ENCODE measurements around the gene GSC2.

The GSC2 gene

GRCh38 chr22:19133561-19133960, 16.5 kb downstream of the GSC2 start:
- no peak for DNase-seq (ENCODE audit: low spot score)

- no peak for DNase-seq (ENCODE audit: low spot score)
Measured at GRCh38 chr22:19132693-19133400, 17.2 kb downstream of the GSC2 start.

- DNase-seq (ENCODE audit: low spot score) = no peak
Measured at GRCh38 chr22:19132153-19132552, 17.9 kb downstream of the GSC2 start.

GRCh38 chr22:19131685-19132015, 18.4 kb downstream of the GSC2 start:
- DNase-seq (ENCODE audit: low spot score) = no peak

GRCh38 chr22:19130959-19131684, 19.0 kb downstream of the GSC2 start, which contains the start of gene TSSK2:
Gene TSSK2, plus strand, starts transcription at chr22:19131308. Its CDS starts 92 bp downstream, at chr22:19131400.
- DNase-seq (ENCODE audit: low spot score) = no peak

- no peak for DNase-seq (ENCODE audit: low spot score)
Measured at GRCh38 chr22:19129871-19130270, 20.2 kb downstream of the GSC2 start.

- DNase-seq (ENCODE audit: low spot score) = no peak
Measured at GRCh38 chr22:19128946-19129727, 21.0 kb downstream of the GSC2 start.

GRCh38 chr22:19128009-19128401, 22.1 kb downstream of the GSC2 start:
- DNase-seq (ENCODE audit: low spot score) = no peak

- DNase-seq (ENCODE audit: low spot score) = no peak
Measured at GRCh38 chr22:19127329-19128008, 22.6 kb downstream of the GSC2 start.

GRCh38 chr22:19126309-19127273, 23.5 kb downstream of the GSC2 start:
- DNase-seq (ENCODE audit: low spot score) = no peak

GRCh38 chr22:19125474-19126308, 24.4 kb downstream of the GSC2 start:
- DNase-seq (ENCODE audit: low spot score) = no peak

- DNase-seq (ENCODE audit: low spot score) = no peak
Measured at GRCh38 chr22:19125011-19125410, 25.1 kb downstream of the GSC2 start.

GRCh38 chr22:19124377-19124776, 25.7 kb downstream of the GSC2 start:
- DNase-seq (ENCODE audit: low spot score) = no peak

GRCh38 chr22:19123936-19124335, 26.2 kb downstream of the GSC2 start:
- DNase-seq (ENCODE audit: low spot score) = no peak

GRCh38 chr22:19122752-19123492, 27.2 kb downstream of the GSC2 start:
- peak; percentile 34 for DNase-seq (ENCODE audit: low spot score)

GRCh38 chr22:19122143-19122751, 27.8 kb downstream of the GSC2 start, which contains the start of gene DGCR2:
Gene DGCR2, minus strand, starts transcription at chr22:19122412. Its CDS starts 206 bp downstream, at chr22:19122206.
- DNase-seq (ENCODE audit: low spot score) = peak; percentile 98

GRCh38 chr22:19121631-19122142, 28.4 kb downstream of the GSC2 start:
- peak; percentile 47 for DNase-seq (ENCODE audit: low spot score)

GRCh38 chr22:19120829-19121630, 29.1 kb downstream of the GSC2 start:
- peak; percentile 27 for DNase-seq (ENCODE audit: low spot score)
